IPS-NIHi7 (cell line): Measurements from ENCODE around the gene GPC6.

Experiments used
- DNase-seq: peaks from one replicate; pipeline ENCODE4 v3.0.0; 2012; ENCODE audit warnings: mixed read lengths; ENCODE audit errors: extremely low spot score

The GPC6 gene

DNA sequence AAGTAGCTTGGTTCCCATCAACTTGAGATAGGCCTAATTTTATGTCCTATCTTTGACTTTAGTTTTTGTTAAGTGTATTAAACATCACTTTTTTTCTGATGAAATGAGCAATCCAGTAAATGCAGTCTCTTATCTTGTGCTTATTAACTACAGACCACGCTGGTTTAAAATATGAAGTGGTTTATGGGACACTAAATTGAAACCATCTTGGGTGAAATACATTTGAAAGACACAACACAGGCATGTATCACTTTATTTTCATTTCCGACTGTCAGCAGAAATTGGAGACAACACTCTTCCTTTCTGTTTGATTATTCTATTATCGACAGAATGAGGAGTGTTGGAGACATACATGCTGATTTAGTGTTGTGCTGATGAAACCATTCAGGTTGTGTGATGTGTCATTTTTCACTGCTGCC is 447.7 kb downstream of the GPC6 start:
- no peak for DNase-seq

DNA sequence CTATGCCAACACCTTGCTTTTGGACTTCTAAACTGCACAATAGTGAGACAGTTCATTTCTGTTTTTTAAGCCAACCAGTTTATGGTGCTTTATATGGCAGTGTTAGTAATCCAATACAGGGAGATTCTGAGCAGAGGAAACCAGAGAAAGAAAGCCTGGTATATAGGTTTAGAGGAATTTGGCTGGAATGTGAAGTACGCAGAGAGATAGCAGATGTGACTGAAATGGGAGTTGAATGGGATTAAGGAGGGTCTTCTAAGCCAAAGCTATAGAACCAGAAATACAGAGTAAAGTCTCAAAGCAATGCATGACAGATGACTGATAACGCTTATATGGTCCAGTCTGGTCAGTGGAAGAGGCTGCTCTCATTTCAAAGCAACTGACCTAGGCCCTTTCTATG is 453.7 kb downstream of the GPC6 start:
- no peak for DNase-seq

DNA sequence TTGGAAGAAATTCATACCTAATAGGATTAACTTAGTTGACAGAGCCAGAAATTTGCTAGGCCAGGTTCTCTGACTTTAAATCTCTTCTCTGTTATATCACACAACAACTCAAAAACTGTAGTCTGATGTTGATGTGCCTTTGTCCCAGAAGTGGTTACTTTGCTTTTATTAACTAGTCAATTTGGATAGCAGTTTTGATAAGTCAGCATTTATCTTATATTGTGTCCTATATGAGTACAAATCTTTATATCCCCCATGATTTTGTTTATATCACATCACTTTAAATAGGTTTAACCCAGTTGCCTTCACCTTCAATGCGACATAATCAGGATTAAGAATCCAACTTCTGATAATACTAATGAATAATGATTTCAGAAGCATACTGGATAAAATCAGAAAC is 459.3 kb downstream of the GPC6 start:
- DNase-seq, result no peak

DNA sequence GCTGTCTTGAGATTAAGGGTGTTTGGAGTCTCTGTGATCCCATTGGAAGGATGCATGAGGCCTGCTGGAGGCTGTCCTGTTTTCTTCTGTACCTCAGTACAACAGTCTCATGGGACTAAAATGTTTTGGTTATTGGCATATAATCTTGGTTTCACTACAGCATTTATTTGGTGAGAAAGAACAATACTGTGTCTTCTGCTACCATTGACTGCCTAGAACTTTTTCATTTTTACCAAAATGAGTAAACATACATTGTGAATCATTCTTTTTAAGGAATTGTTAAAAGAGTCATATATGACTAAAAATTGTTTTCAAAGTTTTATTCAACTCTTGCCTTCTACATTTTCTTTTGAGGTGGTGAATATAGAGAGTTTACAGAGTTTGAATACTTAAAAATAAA is 459.8 kb downstream of the GPC6 start:
- DNase-seq, result no peak

DNA sequence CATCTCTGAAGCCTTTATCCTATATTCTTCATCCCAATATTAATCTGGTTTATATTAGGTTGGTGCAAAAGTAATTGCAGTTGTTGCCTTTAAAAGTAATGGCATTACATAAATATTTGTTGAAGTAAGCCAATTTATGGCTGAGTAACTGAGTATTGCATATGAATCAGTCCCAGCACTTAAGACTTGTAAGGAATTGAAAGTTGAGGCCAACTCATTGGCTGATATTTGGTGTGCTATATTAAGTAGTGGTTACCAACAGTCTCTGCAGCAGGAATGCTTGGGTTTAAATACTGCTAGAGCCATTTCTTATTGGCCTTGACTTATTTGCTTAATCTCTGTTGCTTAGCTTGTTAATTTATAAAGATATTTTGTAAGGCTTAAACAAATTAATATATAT is 460.7 kb downstream of the GPC6 start:
- DNase-seq, result no peak

DNA sequence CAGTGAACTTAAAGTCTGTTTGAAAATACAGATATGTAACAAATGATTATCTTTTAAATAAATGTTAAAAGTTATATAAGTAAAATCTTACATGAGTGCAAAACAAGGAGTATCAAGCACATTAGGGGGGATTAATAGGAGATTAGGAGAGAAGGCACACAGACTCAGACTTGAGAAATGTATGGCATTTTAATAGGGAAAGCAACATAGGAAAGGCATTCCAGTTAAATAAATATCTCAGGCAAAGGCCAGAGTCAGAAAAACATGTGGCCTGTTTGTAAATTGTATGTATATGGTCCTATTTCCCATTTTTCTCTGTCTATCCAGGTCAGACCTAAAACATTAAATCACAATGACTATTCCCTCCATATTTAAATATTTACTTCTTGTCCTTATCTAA is 462.7 kb downstream of the GPC6 start:
- no peak for DNase-seq

DNA sequence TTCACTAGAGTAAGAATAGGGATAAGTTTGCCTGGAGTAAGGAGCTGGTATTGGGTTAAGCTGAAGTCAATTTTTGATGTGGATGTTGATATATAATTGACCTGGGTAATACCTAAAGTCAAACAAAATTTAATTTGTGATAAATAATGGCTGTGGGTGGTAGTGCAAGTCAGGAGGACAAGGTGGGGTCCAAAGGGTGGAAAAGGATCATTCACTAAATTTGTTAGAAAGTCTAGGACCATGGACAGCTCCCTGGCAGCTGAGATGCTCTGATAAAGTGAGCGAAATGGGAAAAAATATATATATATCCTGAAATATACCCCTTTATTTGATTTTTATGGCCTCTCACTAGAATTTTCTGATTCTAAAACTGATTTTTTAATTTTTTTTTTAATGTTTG is 463.5 kb downstream of the GPC6 start:
- no peak for DNase-seq

DNA sequence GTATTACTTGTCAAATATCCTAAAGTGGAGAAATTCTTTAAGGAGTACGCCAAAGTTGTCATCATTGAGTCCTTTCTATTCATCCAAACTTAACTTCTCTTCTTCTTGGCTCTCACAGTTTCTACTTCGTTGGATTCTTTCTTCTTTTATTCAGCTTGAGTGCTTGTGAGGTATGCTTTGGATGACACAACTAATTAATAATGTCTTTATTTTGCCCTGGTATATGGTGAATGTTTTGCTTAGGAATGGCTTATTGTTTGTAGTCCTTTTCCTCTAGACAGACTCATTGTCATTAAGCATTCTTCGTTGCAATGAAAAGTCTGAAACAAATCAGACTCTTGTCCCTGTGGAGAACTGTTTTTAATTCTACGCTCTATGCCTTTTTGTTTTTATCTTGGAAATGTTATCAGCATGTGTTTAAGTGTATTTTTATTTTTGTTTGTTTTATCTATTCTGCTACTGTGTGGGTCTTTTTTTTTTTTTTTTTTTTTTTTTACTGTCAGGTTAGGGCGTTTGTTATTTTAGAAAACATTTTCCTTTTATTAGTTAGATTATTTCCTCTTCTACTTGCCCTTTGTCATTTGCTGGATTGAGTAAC is 471.5 kb downstream of the GPC6 start:
- no peak for DNase-seq

DNA sequence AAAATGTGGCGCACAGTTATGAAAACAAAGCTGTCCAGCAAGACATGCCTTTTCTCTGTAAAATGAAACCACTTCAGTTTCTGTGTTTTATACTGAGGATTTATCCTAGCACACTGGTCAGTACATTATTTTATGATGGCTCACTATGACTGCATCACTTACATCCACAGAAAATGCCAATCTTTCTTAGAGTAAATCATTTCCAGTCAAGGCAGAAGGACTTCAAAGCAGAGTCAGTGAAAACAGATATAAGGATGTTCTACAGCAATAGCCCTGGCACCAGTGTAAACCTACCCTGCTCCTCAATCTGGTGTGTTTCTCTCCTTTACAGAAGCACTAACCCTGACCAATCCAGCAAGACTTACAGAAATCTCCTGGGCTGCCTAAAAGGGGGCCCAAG is 473.5 kb downstream of the GPC6 start:
- DNase-seq, result no peak

DNA sequence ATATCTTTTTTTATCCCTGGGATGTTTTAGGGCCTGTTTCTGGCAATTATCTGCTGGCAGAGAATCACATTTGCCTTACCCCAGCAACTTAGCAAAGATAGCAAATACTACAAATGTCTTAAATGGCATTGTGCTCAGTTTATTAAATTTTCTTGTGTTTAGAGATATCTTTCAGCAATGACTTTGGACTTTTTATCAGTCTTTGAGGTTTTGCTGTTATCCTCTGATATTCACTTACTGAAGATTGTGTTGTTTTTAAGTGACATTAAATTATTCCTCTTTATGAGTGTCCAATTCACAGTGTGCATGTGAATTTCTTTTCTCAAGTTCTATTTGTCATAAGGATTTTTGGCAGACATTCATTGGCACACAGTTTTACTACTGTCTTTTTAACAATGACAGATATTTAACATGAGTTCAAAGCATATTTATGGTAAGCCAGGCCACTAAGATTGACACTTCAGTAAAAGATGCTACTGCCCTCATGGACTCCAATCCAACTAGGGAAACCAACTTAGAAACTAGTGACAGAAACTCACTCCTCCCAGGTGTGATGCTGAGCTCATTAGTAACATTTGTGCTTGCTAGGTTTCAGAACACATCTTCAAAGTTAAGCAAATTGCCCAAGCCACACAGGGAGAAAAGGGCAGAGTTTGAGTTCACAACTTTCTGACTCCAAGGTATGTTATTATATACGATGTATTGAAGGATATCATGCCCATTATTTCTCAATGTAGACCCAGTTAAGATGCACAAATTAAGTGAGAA is 481.9 kb downstream of the GPC6 start:
- DNase-seq, result no peak

DNA sequence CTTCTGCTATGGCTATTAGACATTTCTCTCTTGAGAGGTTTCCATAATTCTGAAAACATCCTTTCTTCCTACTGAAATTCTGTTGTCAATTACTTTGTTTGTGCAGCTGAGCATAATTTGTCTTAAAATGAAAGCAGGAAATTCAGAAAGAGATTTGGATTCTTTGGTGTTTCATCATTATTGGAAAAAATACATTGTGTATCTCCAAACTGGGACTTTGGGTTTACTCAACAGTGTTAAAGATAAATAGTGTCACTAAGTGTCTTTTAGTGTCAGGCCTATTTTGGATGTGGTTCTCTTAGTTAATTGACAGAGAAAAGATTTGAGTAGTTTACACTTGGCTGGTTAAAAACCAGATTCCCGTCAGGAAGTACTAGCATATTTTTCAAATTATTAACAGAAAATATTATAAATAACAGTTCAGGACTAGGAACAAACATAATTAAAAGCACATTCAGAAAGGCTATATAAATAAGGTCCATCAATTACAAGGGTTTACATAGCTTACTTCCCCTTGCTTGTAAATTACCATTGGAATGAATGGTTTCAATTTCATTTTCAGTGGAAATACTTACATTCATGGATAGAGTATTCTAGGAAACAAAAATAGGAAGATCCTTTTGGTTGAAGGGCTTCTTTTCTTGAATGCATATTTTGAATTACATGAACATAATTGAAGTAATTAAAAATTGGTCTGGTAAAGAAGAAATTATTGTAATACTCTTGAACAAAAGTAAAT is 483.1 kb downstream of the GPC6 start:
- DNase-seq, result no peak

DNA sequence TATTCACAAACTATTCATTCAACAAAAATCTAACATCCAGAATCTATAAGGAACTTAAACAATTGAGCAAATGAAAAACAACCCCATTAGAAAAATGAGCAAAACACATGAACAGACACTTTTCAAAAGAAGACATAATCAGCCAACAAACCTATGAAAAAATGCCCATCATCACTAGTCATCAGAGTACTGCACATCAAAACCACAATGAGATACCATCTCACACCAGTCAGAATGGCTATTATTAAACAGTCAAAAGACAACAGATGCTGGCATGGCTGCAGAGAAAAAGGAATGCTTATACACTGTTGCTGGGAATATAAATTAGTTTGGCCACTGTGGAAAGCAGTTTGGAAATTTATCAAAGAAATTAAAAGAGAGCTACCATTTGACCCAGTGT is 487.6 kb downstream of the GPC6 start:
- DNase-seq, result no peak

DNA sequence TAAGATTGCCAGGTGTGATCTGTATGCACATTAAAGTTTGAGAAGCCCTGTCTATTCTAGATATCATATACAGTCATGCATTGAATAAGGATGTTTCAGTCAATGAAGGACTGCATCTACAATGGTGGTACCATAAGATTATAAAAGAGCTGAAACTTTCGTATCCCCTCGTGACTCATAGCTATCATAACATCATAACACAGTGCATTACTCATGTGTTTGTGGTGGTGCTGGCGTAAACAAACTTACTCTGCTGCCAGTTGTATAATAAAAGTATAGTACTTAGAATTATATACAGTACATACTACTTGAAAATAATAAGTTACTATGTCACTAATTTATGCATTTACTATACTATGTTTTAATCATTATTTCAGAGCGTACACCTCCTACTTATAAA is 489.3 kb downstream of the GPC6 start:
- no peak for DNase-seq

DNA sequence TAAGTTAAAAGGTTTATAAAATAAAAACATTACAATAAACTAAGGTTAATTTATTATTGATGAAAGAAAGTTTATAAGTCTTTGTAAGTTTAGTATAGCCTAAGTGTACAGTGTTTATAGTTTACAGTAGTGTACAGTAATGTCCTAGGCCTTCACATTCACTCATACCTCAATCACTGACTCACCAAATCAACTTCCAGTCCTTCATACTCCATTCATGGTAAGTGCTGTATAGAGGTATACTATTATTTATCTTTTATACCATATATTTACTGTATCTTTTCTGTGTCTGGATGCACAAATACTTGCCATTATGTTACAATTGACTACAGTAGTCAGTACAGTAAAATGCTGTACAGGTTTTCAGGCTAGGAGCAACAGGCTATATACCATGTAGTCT is 490.0 kb downstream of the GPC6 start:
- no peak for DNase-seq

DNA sequence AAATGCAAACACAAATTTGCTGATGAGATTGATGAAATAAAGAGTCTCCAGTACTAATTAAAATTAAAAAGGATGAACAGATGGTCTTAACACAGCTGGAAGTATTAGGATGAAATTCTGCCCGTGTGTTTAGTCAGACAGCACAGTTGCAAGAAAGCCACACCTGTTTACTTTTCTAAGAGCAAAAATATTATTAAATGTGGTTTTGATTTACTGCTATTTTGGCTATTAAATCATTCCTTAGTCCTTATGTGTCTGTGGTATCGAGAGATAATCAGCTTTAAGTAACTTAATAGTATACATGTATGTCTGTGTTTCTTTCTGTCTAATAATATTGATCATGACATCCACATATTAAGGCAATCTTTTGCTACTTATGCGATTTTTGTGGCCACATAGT is 494.9 kb downstream of the GPC6 start:
- DNase-seq, result no peak

DNA sequence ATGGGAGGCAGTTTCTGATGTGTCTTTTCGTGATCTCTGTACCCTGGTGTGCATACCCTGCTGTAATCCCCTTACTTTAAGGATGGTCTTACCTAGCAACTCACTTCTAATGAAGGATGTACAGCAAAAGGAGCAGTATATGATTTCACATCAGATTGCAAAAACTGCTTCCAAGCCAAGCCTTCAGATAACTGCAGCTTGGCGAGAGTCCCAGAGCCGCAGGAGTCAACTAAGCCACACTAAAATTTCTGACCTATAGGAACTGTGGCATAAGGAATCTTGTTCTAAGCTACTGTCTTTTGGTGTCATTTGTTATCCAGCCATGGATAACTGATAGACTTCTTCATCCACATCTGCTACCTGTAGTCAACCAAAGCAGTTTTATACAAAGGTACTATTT is 496.7 kb downstream of the GPC6 start:
- no peak for DNase-seq

DNA sequence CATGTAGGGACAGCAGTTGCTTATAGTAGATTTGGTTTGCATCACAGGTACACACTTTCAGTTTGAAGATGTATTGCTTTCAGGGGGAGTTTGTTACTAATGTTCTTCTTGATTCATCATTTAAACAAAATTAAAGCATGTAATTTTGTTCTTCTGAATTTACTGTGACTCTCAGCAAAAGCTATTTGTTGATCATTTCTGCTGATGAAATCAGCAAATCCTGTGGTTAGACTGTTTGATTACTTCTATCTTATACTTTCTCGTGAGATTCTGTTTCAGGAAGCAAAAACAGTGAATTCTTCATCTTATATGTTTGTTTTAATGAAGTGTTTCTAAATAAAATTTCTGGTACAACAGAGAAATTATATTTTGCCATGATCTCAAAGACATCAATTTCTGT is 497.6 kb downstream of the GPC6 start:
- no peak for DNase-seq

DNA sequence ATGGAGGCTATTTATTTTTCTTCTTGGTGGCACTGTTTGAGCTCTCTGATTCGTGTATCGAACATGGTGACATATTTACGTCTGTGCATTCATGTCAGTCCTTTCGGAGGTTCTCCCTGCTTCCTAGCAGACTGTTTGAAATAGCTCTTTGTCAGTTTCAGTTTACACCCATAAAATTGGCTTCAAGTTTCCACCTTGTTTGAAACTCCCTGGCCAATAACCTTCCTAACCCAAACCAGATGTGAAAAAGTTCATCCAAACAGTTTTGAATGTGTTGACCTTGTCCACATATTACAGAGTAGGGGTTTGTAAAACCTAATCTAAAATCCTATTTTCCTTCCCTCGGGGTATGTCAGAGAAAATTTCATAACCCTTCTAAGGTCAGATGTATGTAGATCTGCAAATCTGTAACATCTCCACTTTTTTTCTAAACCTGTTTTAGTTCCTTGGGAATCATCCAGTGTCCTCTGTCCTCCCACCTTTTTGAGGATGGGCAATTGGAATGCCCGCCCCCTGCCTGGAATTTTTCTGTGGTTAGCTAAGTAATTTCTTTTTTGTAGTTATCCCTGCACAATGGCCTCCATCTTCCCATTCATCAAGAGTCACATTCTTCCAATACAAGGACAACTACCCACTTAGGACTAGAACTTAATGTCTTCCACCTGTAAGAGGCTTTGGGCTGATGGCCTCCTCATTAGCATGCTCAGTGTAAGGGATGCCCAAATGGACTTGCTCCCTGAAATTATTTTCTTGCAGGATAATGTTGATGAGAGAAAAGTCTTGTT is 499.8 kb downstream of the GPC6 start:
- no peak for DNase-seq

DNA sequence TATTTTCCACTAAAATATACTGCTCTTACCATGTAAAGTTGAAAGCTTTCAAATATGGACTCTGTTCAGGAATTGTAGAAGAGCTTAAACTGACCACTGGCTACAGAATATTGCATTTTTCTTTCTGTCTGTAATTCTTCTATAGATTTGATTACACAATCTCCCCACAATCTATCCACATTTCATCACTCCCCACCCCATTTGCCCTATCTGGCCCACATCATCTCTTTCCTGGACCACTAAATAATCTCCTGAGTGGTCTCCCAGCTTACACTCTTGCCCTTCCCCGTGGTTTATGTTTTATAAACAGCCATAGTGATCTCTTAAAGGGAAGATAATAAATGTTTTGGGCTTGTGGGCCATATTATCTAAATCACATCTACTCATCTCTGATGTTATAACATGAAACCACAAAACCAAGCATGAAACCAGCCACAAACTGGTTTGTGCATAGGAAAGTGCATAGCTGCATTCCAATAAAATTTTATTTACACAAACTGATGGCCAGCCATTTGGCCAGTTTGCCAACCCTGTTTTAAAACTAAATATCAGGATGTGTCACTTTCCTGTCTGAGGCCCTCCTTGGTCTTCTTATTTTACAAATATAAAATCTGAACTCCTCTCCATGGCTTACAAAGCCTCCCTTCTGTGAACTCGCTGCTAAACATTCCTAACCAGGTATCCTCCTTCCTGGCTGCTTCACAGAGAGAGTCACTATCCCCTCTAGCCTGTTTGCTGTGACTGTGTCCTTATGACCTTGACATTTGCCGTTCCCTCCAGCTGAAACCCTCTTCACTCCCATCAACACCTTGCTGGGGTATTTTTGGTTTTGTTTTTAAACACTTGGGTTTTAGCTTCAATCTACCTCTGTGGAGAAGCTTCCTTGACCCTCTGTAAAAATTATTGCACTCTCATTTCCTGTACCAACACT is 500.9 kb downstream of the GPC6 start:
- DNase-seq, result no peak

DNA sequence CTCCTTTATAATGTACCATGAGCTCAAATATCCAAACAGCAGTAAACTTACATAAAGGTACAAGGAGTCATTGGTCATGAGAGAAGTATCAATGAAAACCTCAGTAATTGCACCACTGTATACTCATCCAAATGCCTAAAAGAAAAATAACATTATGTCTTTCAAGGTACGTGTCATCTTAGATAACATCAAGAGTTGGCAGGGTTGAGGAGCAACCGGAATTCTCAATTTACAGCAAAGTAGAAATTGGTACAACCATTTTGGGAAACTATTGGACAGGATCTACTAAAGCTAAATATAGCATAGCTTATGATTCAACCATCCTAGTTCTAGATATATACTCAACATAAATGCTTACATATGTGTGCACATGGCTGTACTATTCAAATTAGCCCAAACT is 502.8 kb downstream of the GPC6 start:
- DNase-seq, result no peak

DNA sequence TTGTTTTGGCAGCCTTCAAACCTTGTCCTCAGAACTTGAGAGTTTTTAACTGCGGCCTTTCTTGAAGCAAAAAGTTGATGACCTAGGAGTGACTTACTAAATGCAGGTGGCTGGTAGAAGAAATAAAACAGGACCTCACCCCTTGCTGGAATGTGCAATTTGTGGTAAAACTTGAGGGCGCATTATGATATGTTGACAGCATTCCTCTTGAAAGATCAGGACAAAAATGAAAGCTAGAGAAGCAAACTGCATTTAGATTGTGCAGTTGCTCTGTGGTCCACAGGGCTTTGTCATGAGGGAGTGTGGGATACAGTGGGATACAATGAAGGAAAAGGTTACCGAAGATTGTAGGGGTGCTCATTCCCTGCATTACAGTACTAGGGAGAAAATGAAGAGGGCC is 504.2 kb downstream of the GPC6 start:
- DNase-seq, result no peak
